ENCODE measurements around the gene CROCC.
"Not testable (repeated sequence)": the region's sequence is repeated elsewhere in the genome, so short reads cannot be mapped to it uniquely, and the experiment has no call there.

DNA sequence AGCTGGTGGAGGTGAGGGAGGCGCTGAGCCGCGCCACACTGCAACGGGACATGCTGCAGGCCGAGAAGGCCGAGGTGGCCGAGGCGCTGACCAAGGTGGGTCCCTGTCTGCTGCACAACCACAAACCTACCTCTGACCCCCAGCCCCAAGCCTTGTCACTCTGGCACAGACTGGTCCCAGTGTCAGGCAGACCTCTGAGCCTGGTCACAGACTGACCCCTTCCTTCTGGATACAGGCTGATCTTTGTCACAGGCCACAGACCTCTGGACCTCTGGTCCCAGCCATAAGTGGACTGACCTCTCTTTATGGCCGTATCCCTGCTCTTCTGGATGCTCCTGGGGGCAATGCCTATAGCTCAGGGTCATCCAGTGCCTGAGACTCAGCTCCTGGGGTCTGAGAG lies 23.8 kb downstream of the CROCC start:
- TF ChIP-seq ZC3H4 (CRISPR knock-in tag; IDR thresholded peaks at IDR 0.05; ENCODE audit: borderline replicate concordance); HNRNPLL (IDR thresholded peaks at IDR 0.05; ENCODE audit: low read depth, low read length, poor library complexity, severe bottlenecking); POLR2AphosphoS5 (IDR thresholded peaks at IDR 0.05; ENCODE audit: control insufficient read depth, insufficient read depth, low read depth, low read length); KLF6 (CRISPR knock-in tag; IDR thresholded peaks at IDR 0.05; ENCODE audit: borderline replicate concordance); ZNF274 (IDR thresholded peaks at IDR 0.05; ENCODE audit: borderline replicate concordance, low read depth, low read length); CHD4 (IDR thresholded peaks at IDR 0.05; ENCODE audit: insufficient read depth, insufficient replicate concordance, low read depth, low read length, poor library complexity, severe bottlenecking); TCF3 (CRISPR knock-in tag; IDR thresholded peaks at IDR 0.05): not testable (repeated sequence)
- TF ChIP-seq, protein P1, sequence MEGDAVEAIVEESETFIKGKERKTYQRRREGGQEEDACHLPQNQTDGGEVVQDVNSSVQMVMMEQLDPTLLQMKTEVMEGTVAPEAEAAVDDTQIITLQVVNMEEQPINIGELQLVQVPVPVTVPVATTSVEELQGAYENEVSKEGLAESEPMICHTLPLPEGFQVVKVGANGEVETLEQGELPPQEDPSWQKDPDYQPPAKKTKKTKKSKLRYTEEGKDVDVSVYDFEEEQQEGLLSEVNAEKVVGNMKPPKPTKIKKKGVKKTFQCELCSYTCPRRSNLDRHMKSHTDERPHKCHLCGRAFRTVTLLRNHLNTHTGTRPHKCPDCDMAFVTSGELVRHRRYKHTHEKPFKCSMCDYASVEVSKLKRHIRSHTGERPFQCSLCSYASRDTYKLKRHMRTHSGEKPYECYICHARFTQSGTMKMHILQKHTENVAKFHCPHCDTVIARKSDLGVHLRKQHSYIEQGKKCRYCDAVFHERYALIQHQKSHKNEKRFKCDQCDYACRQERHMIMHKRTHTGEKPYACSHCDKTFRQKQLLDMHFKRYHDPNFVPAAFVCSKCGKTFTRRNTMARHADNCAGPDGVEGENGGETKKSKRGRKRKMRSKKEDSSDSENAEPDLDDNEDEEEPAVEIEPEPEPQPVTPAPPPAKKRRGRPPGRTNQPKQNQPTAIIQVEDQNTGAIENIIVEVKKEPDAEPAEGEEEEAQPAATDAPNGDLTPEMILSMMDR (IDR thresholded peaks at IDR 0.05 in 2 of 3, conservative IDR thresholded peaks at IDR 0.05 in 1 of 3; ENCODE audit: insufficient read depth in 2 of 3, low read depth in 1 of 3, low read length in 3 of 3) = not testable (repeated sequence)
